Gastroesophageal sphincter (tissue), 4 donors: ENCODE results near the gene SLC25A31. TPM values are rescaled to one million over a fixed set of nuclear protein-coding genes. Genes with fewer than 3 reads are reported as not detected.

Source experiments
- ATAC-seq: fragments of 150-250 bp; one replicate; pipeline ENCODE4 v1.9.1; 2016; ENCODE audit warnings: mild to moderate bottlenecking, moderate library complexity
- H3K27ac ChIP-seq, 4 donors: fragments of 200-600 bp; sonication (generic) in 3 of 4; 1 replicate in 3 of 4; 2 replicates in 1 of 4; pipeline ENCODE4 v1.5.1; 2016 to 2019
- H3K27me3 ChIP-seq: fragments of 200-600 bp; sonication (generic); one replicate; pipeline ENCODE4 v1.5.1; 2019
- H3K36me3 ChIP-seq, 2 donors: fragments of 200-600 bp; sonication (generic); one replicate each; pipeline ENCODE4 v1.5.1; 2019; ENCODE audit warnings: control low read depth in 1 of 2
- H3K4me1 ChIP-seq, 3 donors: fragments of 200-600 bp; sonication (generic); 1 replicate in 2 of 3; 2 replicates in 1 of 3; pipeline ENCODE4 v1.5.1; 2016 to 2019; ENCODE audit warnings: control low read depth in 2 of 3
- H3K4me3 ChIP-seq, 2 donors: fragments of 200-600 bp; sonication (generic); one replicate each; pipeline ENCODE4 v1.5.1; 2019; ENCODE audit warnings: mild to moderate bottlenecking in 1 of 2, moderate library complexity in 1 of 2
- H3K9me3 ChIP-seq, 3 donors: fragments of 200-600 bp; sonication (generic); one replicate each; pipeline ENCODE4 v1.5.1; 2017 to 2019; ENCODE audit warnings: control low read depth in 2 of 3
- EP300 ChIP-seq: sonication (generic); formaldehyde crosslinking; IDR thresholded peaks from one replicate; pipeline ENCODE4 v1.6.1; 2017; ENCODE audit warnings: antibody characterized with exemption, mild to moderate bottlenecking
- POLR2A ChIP-seq, 2 donors: fragments of 450-650 bp; IDR thresholded peaks; one replicate each; pipeline ENCODE4 v1.6.1; 2017; ENCODE audit warnings: antibody characterized with exemption in 2 of 2, mild to moderate bottlenecking in 2 of 2, moderate library complexity in 1 of 2
- POLR2AphosphoS5 ChIP-seq: sonication (generic); formaldehyde crosslinking; IDR thresholded peaks from one replicate; pipeline ENCODE4 v1.6.1; 2017; ENCODE audit warnings: antibody characterized with exemption
- WGBS, 2 donors: methylation state at CpG; one replicate each; pipeline ENCODE4 v1.1.5; 2018; ENCODE audit warnings: low coverage in 1 of 2; 5-methylcytosine and 5-hydroxymethylcytosine counted together
- total RNA-seq, 4 donors: library from RNA; depleted of rRNA; stranded (reverse); fragments of >200 nt; gene quantifications; one replicate each; pipeline ENCODE4 v1.1.0, GENCODE V29; 2016
- TF ChIP-seq, protein P1 (sequence below), 4 experiments: fragments of 200-600 bp in 2 of 4; fragments of 450-650 bp in 2 of 4; sonication (generic) in 1 of 4; IDR thresholded peaks; one replicate each; pipeline ENCODE4 v1.5.1; 2017 to 2019; ENCODE audit warnings: antibody characterized with exemption in 4 of 4, mild to moderate bottlenecking in 2 of 4, moderate library complexity in 2 of 4

The SLC25A31 gene
- total RNA-seq, 4 donors from 2014 or later = not detected

DNA sequence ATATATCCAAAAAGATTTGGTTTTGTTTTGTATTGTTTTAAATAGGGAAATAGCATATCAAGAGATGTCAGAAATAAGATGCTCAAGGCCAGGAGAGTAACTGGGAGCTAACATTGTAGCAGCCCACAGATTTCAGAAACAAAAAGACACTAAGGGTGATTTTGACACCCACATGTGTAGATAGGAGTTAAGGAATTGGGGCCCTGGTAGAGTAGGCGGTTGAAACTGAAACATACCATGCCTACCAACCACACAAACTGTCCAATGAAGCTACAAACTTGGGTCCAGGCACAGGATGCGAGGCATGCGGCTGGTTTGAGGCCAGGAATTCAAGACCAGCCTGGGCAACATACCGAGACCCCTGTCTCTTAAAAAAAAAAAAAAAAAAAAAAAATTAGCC, 45.6 kb downstream of the SLC25A31 start:
- Histone ChIP-seq H3K9me3 (no peaks in the 10 kb centered on the region), H3K4me1 (no peaks in the 10 kb centered on the region), H3K4me3 (no peak overlapping the region), H3K36me3 (no peaks in the 10 kb centered on the region), H3K27ac (no peak overlapping the region), H3K27me3 (no peaks in the 10 kb centered on the region)
- TF ChIP-seq EP300 (no peak), POLR2AphosphoS5 (no peak), POLR2A (IDR thresholded peaks at IDR 0.05) (no peak)
- TF ChIP-seq, protein P1, sequence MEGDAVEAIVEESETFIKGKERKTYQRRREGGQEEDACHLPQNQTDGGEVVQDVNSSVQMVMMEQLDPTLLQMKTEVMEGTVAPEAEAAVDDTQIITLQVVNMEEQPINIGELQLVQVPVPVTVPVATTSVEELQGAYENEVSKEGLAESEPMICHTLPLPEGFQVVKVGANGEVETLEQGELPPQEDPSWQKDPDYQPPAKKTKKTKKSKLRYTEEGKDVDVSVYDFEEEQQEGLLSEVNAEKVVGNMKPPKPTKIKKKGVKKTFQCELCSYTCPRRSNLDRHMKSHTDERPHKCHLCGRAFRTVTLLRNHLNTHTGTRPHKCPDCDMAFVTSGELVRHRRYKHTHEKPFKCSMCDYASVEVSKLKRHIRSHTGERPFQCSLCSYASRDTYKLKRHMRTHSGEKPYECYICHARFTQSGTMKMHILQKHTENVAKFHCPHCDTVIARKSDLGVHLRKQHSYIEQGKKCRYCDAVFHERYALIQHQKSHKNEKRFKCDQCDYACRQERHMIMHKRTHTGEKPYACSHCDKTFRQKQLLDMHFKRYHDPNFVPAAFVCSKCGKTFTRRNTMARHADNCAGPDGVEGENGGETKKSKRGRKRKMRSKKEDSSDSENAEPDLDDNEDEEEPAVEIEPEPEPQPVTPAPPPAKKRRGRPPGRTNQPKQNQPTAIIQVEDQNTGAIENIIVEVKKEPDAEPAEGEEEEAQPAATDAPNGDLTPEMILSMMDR (IDR thresholded peaks at IDR 0.05) = no peak
- 94 to 100% methylated on average over 1 to 3 of the region's 4 CpGs for WGBS, 2 donors
- ATAC-seq = no peak

DNA sequence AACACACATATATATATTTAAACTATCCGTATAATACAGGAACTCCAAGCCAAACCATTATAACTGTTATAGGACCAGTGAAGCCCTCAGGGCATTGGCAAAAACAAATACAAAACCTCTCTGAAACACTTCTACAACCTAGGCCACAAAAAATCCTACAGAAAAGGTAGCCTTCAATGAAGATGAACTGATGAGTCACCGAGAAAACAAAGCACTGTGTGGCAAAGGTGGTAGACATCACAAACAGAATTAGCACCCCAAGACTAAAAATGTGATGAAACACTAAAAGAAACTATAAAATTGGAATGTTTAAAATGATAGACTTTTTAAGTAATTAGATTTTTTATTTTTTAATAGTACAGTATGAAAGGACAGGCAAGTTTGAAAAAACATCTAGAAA, 46.4 kb downstream of the SLC25A31 start:
- no peak for ATAC-seq
- Histone ChIP-seq H3K9me3 (no peaks in the 10 kb centered on the region), H3K36me3 (no peaks in the 10 kb centered on the region), H3K27me3 (no peaks in the 10 kb centered on the region), H3K27ac (no peak overlapping the region), H3K4me3 (no peak overlapping the region), H3K4me1 (peaks cover 0 to 6% (median 0%) of the 10 kb centered on the region in 3 donors)
- WGBS, 2 donors = 83 to 96% methylated on average over 1 to 2 of the region's 2 CpGs
- TF ChIP-seq EP300 (no peak), POLR2AphosphoS5 (no peak), POLR2A (IDR thresholded peaks at IDR 0.05) (no peak)
- TF ChIP-seq, protein P1 (IDR thresholded peaks at IDR 0.05) = no peak

DNA sequence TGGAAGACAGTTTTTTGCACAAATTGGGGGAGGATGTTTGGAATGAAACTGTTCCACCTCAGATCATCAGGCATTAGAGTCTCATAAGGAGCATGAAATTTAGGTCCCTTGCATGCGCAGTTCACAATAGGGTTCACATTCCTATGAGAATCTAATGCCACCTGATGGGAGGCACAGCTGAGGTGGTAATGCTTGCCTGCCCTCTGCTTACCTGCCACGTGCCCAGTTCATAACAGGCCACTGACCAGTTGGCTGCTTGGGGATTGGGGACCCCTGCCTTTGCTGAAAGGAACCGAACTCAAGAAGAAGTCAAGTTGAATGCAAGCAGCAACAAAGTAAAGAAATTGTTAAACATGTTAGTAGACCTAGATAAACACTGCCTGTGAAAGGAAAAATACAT, 47.3 kb downstream of the SLC25A31 start:
- Histone ChIP-seq H3K27ac (no peak overlapping the region), H3K27me3 (no peaks in the 10 kb centered on the region), H3K4me1 (peaks cover 0 to 9% (median 0%) of the 10 kb centered on the region in 3 donors), H3K4me3 (no peak overlapping the region), H3K9me3 (no peaks in the 10 kb centered on the region), H3K36me3 (no peaks in the 10 kb centered on the region)
- WGBS, 2 donors = 100% methylated on average over 1 of the region's 3 CpGs; no CpG with 5 or more reads in 1 of the 2 donors
- ATAC-seq = no peak
- TF ChIP-seq POLR2A (IDR thresholded peaks at IDR 0.05) (no peak), POLR2AphosphoS5 (no peak), EP300 (no peak)
- TF ChIP-seq, protein P1 (IDR thresholded peaks at IDR 0.05) = no peak

DNA sequence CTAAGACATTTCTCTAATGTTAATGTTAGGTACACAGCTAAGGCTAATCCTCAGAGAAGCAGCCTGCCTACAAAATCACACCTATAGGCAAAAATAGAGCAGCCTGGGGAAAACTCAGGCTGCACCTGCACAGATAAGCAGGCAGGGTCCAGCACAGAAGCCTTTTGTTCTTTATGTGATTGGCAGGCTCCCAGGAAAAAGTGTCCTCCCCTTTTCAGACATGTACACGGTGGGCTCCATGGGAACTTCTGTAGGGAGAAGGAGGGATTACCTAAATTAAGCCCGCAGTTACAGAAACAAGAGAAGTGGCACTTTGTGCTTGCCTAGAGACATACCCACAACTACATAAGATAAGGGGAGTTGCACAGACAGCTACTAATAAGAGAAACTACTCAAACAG, 47.9 kb downstream of the SLC25A31 start:
- Histone ChIP-seq H3K27me3 (no peaks in the 10 kb centered on the region), H3K9me3 (no peaks in the 10 kb centered on the region), H3K36me3 (no peaks in the 10 kb centered on the region), H3K27ac (no peak overlapping the region), H3K4me1 (peaks cover 0 to 9% (median 0%) of the 10 kb centered on the region in 3 donors), H3K4me3 (no peak overlapping the region)
- TF ChIP-seq POLR2AphosphoS5 (no peak), POLR2A (IDR thresholded peaks at IDR 0.05) (no peak), EP300 (no peak)
- TF ChIP-seq, protein P1 (IDR thresholded peaks at IDR 0.05) = no peak
- WGBS, 2 donors = 50 to 83% methylated on average over 1 of the region's 2 CpGs
- ATAC-seq = no peak

DNA sequence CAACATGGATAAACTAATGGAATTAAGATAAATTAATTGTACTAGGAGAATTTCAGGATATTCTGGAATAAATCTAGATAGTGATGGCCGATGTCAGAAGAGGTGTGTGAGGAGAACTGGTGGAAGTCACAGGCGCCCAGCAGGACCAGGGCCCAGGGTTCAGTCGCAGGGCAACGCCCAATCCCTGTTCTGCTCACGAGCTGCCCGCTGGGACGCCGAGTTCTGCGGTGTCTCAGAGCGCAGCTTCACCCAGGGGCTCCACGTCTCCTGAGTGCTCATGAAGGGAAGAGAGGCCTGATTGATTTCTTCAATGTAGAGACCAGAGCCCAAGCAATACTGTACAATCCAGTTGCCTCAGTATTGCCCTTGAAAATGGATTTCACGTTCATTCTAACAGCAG, 50.4 kb downstream of the SLC25A31 start:
- Histone ChIP-seq H3K27ac (no peak overlapping the region), H3K4me1 (peaks cover 0 to 23% (median 0%) of the 10 kb centered on the region in 3 donors), H3K27me3 (no peaks in the 10 kb centered on the region), H3K36me3 (no peaks in the 10 kb centered on the region), H3K4me3 (no peak overlapping the region), H3K9me3 (no peaks in the 10 kb centered on the region)
- no peak for ATAC-seq
- TF ChIP-seq POLR2AphosphoS5 = no peak
- no peak for TF ChIP-seq EP300
- TF ChIP-seq POLR2A (IDR thresholded peaks at IDR 0.05) = no peak
- TF ChIP-seq, protein P1 (IDR thresholded peaks at IDR 0.05) = no peak
- WGBS, 2 donors = 97 to 100% methylated on average over 1 to 8 of the region's 12 CpGs
